Activated T-helper 2 cell treated with anti-CD3 and anti-CD28 coated beads, Interferon-gamma antibody, Interleukin-2, Interleukin-4, amounts not matched to agents 10 μg/mL and 5 μg/mL and 100 μg/mL, durations not matched to agents 14 hours and 24 hours and 36 hours (primary cell): ENCODE data around the gene PLK4. TPM values are rescaled to one million over a fixed set of nuclear protein-coding genes. Genes with fewer than 3 reads are reported as not detected.
"Not testable (repeated sequence)": the region's sequence is repeated elsewhere in the genome, so short reads cannot be mapped to it uniquely, and the experiment has no call there.

Source experiments
- DNase-seq: peaks from one replicate; pipeline ENCODE4 v3.0.0; 2021; ENCODE audit warnings: low spot score
- H3K27ac Mint-ChIP-seq: one replicate; pipeline ENCODE4 v1.8.0; 2021; ENCODE audit warnings: mixed read lengths
- H3K27me3 Mint-ChIP-seq: one replicate; pipeline ENCODE4 v1.8.0; 2021; ENCODE audit warnings: low read depth, mixed read lengths
- H3K36me3 Mint-ChIP-seq: one replicate; pipeline ENCODE4 v1.8.0; 2021; ENCODE audit warnings: low read depth, mixed read lengths
- H3K4me1 Mint-ChIP-seq: one replicate; pipeline ENCODE4 v1.8.0; 2021; ENCODE audit warnings: low read depth, mixed read lengths
- H3K4me3 Mint-ChIP-seq: one replicate; pipeline ENCODE4 v1.8.0; 2021; ENCODE audit warnings: low read depth, mild to moderate bottlenecking, moderate library complexity, mixed read lengths
- H3K9me3 Mint-ChIP-seq: one replicate; pipeline ENCODE4 v1.8.0; 2021; ENCODE audit warnings: mixed read lengths
- intact Hi-C: fragments of 100-400 bp; cut with micrococcal nuclease; formaldehyde crosslinking; loops from one replicate; pipeline ENCODE4 v1.15.1; 2023
- total RNA-seq: library from RNA; stranded (reverse); gene quantifications from 2 replicates; pipeline ENCODE4 v1.2.3, GENCODE V29; 2022

PLK4 gene
- total RNA-seq, 1 donor from 2014 or later: 50.1 TPM

- H3K27me3 Mint-ChIP-seq: no peaks in the 10 kb centered on the region
- peaks cover 5% of the 10 kb centered on the region for H3K4me1 Mint-ChIP-seq
- H3K4me3 Mint-ChIP-seq: no peak overlapping the region
- intact Hi-C loops: no loop called here
- no peak overlapping the region for H3K27ac Mint-ChIP-seq
- peaks cover 3% of the 10 kb centered on the region for H3K36me3 Mint-ChIP-seq
- H3K9me3 Mint-ChIP-seq: no peaks in the 10 kb centered on the region
- DNase-seq: no peak
Observed at GRCh38 chr4:127868196-127868595, 12.5 kb upstream of the PLK4 start.

- DNase-seq: no peak
- Mint-ChIP-seq H3K27ac (no peak overlapping the region), H3K4me3 (no peak overlapping the region), H3K9me3 (no peaks in the 10 kb centered on the region), H3K27me3 (no peaks in the 10 kb centered on the region), H3K36me3 (peaks cover 6% of the 10 kb centered on the region), H3K4me1 (peaks cover 5% of the 10 kb centered on the region)
- intact Hi-C loops: no loop called here
Observed at GRCh38 chr4:127870281-127870680, 10.4 kb upstream of the PLK4 start.

DNA sequence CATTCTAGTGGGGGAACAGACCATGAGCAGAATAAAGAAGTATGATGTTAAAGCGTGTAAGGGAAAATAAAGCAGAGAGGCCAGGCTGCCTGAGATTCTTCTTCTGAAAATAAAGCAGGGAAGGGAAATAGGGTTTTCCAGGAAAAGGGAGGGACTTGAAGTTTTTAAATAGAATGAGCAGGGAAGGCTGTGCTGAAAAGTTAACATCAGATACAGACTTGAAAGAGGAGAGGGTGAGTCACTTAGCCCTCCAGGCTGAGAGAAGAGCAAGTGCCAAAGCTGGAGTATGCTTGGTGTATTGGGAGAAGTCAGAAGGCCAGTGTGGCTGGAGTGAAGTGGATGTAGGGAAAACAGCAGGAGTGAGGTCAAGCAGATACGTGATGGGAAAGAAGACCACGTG lies 10.0 kb upstream of the PLK4 start:
- no peak overlapping the region for H3K27ac Mint-ChIP-seq
- no peak overlapping the region for H3K4me3 Mint-ChIP-seq
- no peak for DNase-seq
- no peaks in the 10 kb centered on the region for H3K9me3 Mint-ChIP-seq
- peaks cover 9% of the 10 kb centered on the region for H3K36me3 Mint-ChIP-seq
- peaks cover 5% of the 10 kb centered on the region for H3K4me1 Mint-ChIP-seq
- no peaks in the 10 kb centered on the region for H3K27me3 Mint-ChIP-seq
- intact Hi-C loops: no loop called here

GRCh38 chr4:127875791-127876190 lies 4.9 kb upstream of the PLK4 start:
- peaks cover 22% of the 10 kb centered on the region for H3K4me1 Mint-ChIP-seq
- no peak for DNase-seq
- intact Hi-C loops: no loop called here
- no peak overlapping the region for H3K27ac Mint-ChIP-seq
- no peaks in the 10 kb centered on the region for H3K9me3 Mint-ChIP-seq
- no peak overlapping the region for H3K4me3 Mint-ChIP-seq
- no peaks in the 10 kb centered on the region for H3K27me3 Mint-ChIP-seq
- peaks cover 16% of the 10 kb centered on the region for H3K36me3 Mint-ChIP-seq

GRCh38 chr4:127881563-127881864 lies 821 bp downstream of the PLK4 start:
- H3K4me3 Mint-ChIP-seq: peak overlapping the region; percentile 93
- no peaks in the 10 kb centered on the region for H3K9me3 Mint-ChIP-seq
- no peak for DNase-seq
- H3K4me1 Mint-ChIP-seq: peaks cover 35% of the 10 kb centered on the region
- H3K27ac Mint-ChIP-seq: peak overlapping the region; percentile 91
- intact Hi-C loops: loop anchor here (1.0 to 5.0 kb wide), 4 partner anchors 9 to 929 kb away; no protein-coding TSS in a partner anchor
- peaks cover 36% of the 10 kb centered on the region for H3K36me3 Mint-ChIP-seq
- no peaks in the 10 kb centered on the region for H3K27me3 Mint-ChIP-seq

DNA sequence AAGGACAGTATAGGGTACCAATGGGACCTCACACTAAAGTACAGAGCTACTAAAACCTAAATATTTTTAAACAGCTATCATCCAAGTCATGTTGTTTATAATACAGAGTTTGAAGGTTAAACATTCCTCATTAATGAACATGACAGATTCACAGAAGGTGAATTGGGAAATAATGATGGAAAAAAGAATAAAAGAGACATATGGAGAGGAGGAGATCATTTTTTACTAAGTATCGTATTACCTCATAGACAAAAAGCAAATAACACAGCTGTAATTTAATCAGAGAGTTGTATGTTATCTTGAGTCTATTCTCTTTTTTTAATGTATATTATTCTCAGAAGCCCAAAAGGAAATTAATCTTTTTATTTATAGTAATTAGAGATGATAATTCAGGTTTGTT lies 7.9 kb downstream of the PLK4 start:
- Mint-ChIP-seq H3K27me3 (no peaks in the 10 kb centered on the region), H3K36me3 (peaks cover 66% of the 10 kb centered on the region), H3K9me3 (no peaks in the 10 kb centered on the region), H3K4me1 (peaks cover 28% of the 10 kb centered on the region), H3K27ac (no peak overlapping the region), H3K4me3 (no peak overlapping the region)
- intact Hi-C loops: no loop called here
- DNase-seq: no peak

DNA sequence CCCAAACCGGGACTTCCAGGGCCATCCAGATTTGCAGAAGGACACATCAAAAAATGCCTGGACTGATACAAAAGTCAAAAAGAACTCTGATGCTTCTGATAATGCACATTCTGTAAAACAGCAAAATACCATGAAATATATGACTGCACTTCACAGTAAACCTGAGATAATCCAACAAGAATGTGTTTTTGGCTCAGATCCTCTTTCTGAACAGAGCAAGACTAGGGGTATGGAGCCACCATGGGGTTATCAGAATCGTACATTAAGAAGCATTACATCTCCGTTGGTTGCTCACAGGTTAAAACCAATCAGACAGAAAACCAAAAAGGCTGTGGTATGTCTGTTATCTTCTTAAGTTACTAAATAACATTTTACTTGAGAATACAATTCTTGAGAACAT lies 9.2 kb downstream of the PLK4 start:
- no peak for DNase-seq
- Mint-ChIP-seq H3K36me3 (peaks cover 69% of the 10 kb centered on the region), H3K4me3 (no peak overlapping the region), H3K27ac (no peak overlapping the region), H3K9me3 (no peaks in the 10 kb centered on the region), H3K4me1 (peaks cover 28% of the 10 kb centered on the region), H3K27me3 (no peaks in the 10 kb centered on the region)
- intact Hi-C loops: loop anchor here (1.0 kb wide), 1 partner anchor 9 kb away; no protein-coding TSS in a partner anchor

- Mint-ChIP-seq H3K4me3 (no peak overlapping the region), H3K4me1 (no peaks in the 10 kb centered on the region), H3K36me3 (peaks cover 59% of the 10 kb centered on the region), H3K9me3 (no peaks in the 10 kb centered on the region), H3K27ac (no peak overlapping the region), H3K27me3 (no peaks in the 10 kb centered on the region)
- intact Hi-C loops: no loop called here
- no peak for DNase-seq
Observed at GRCh38 chr4:127896069-127896468, 15.4 kb downstream of the PLK4 start.

DNA sequence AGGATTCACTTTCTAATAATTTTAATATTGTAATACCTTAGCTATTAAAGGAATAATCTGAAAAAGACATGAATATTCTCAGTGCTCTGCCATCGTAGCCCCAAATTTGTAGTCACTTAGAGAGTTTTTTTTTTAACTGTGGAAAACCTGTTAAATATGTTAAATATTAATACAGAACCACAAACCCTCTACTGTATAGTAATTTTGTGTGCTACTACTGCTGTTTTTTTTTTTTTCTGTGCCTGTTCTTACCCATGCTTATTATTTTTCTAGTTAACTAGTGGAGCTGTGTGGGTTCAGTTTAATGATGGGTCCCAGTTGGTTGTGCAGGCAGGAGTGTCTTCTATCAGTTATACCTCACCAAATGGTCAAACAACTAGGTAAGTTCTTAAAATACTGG lies 15.8 kb downstream of the PLK4 start:
- no peaks in the 10 kb centered on the region for H3K4me1 Mint-ChIP-seq
- no peak overlapping the region for H3K27ac Mint-ChIP-seq
- DNase-seq: no peak
- H3K9me3 Mint-ChIP-seq: no peaks in the 10 kb centered on the region
- no peak overlapping the region for H3K4me3 Mint-ChIP-seq
- intact Hi-C loops: no loop called here
- peaks cover 59% of the 10 kb centered on the region for H3K36me3 Mint-ChIP-seq
- H3K27me3 Mint-ChIP-seq: no peaks in the 10 kb centered on the region

DNA sequence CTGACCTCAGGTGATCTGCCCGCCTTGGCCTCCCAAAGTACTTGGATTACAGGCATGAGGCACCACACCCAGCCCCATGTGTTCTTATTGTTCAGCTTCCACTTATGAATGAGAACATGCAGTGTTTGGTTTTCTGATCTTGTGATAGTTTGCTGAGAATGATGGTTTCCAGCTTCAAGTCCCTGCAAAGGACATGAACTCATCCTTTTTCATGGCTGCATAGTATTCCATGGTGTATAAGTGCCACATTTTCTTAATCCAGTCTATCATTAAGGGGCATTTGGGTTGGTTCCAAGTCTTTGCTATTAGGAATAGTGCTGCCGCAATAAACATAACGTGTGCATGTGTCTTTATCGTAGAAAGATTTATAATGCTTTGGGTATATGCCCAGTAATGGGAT lies 19.0 kb downstream of the PLK4 start:
- H3K9me3 Mint-ChIP-seq, H3K4me1 Mint-ChIP-seq, H3K27me3 Mint-ChIP-seq, H3K27ac Mint-ChIP-seq, H3K4me3 Mint-ChIP-seq, intact Hi-C loops, DNase-seq: not testable (repeated sequence)
- H3K36me3 Mint-ChIP-seq: peaks cover 43% of the 10 kb centered on the region

DNA sequence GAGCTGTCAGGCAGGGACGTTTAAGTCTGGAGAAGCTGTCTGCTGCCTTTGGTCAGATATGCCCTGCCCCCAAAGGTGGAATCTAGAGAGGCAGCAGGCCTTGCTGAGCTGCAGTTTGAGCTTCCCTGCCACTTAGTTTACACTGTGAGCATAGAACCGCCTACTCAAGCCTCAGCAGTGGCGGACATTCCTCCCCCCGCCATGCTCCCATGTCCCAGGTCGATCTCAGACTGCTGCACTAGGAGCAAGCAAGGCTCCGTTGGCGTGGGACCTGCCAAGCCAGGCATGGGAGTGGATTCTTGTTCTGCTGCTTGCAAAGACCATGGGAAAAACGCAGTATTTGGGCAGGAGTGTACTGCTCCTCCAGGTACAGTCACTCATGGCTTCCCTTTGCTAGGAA lies 24.3 kb downstream of the PLK4 start:
- Mint-ChIP-seq H3K27ac (no peak overlapping the region), H3K9me3 (no peaks in the 10 kb centered on the region), H3K27me3 (no peaks in the 10 kb centered on the region), H3K4me1 (peaks cover 2% of the 10 kb centered on the region), H3K36me3 (peaks cover 8% of the 10 kb centered on the region), H3K4me3 (no peak overlapping the region)
- intact Hi-C loops: no loop called here
- no peak for DNase-seq

- H3K4me1 Mint-ChIP-seq: no peaks in the 10 kb centered on the region
- H3K4me3 Mint-ChIP-seq: no peak overlapping the region
- H3K27ac Mint-ChIP-seq: no peak overlapping the region
- H3K36me3 Mint-ChIP-seq: peaks cover 9% of the 10 kb centered on the region
- intact Hi-C loops: no loop called here
- H3K27me3 Mint-ChIP-seq: no peaks in the 10 kb centered on the region
- no peak for DNase-seq
- H3K9me3 Mint-ChIP-seq: no peaks in the 10 kb centered on the region
Observed at GRCh38 chr4:127916512-127916911, 35.8 kb downstream of the PLK4 start.

GRCh38 chr4:127917151-127917550 lies 36.5 kb downstream of the PLK4 start:
- no peak overlapping the region for H3K27ac Mint-ChIP-seq
- intact Hi-C loops: no loop called here
- H3K36me3 Mint-ChIP-seq: peaks cover 9% of the 10 kb centered on the region
- no peak overlapping the region for H3K4me3 Mint-ChIP-seq
- no peak for DNase-seq
- H3K27me3 Mint-ChIP-seq: no peaks in the 10 kb centered on the region
- no peaks in the 10 kb centered on the region for H3K4me1 Mint-ChIP-seq
- no peaks in the 10 kb centered on the region for H3K9me3 Mint-ChIP-seq

GRCh38 chr4:127920521-127920920 lies 39.8 kb downstream of the PLK4 start:
- H3K4me1 Mint-ChIP-seq: no peaks in the 10 kb centered on the region
- H3K36me3 Mint-ChIP-seq: peaks cover 30% of the 10 kb centered on the region
- intact Hi-C loops: no loop called here
- DNase-seq: no peak
- H3K9me3 Mint-ChIP-seq: no peaks in the 10 kb centered on the region
- H3K27me3 Mint-ChIP-seq: no peaks in the 10 kb centered on the region
- no peak overlapping the region for H3K27ac Mint-ChIP-seq
- H3K4me3 Mint-ChIP-seq: no peak overlapping the region
